ENCODE results near the gene POP4.

DNA sequence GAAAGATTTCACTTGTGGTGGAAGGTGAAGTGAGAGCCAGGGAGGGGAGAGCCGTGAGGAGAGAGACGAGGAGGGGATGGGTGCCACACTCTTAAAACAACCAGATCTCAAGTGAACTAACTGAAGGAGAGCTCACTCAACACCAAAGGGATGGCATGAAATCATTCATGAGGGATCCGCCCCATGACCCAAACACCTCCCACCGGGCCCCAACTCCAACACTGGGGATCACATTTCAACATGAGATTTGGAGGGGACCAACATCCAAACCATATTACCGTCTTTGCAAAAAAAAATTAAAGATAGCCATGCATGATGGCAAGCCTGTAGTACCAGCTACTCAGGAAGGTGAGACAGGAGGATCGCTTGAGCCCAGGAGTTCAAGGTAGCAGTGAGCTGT, 34.9 kb upstream of the POP4 start:
- TF ChIP-seq, protein P1, sequence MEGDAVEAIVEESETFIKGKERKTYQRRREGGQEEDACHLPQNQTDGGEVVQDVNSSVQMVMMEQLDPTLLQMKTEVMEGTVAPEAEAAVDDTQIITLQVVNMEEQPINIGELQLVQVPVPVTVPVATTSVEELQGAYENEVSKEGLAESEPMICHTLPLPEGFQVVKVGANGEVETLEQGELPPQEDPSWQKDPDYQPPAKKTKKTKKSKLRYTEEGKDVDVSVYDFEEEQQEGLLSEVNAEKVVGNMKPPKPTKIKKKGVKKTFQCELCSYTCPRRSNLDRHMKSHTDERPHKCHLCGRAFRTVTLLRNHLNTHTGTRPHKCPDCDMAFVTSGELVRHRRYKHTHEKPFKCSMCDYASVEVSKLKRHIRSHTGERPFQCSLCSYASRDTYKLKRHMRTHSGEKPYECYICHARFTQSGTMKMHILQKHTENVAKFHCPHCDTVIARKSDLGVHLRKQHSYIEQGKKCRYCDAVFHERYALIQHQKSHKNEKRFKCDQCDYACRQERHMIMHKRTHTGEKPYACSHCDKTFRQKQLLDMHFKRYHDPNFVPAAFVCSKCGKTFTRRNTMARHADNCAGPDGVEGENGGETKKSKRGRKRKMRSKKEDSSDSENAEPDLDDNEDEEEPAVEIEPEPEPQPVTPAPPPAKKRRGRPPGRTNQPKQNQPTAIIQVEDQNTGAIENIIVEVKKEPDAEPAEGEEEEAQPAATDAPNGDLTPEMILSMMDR (conservative IDR thresholded peaks at IDR 0.05): no peak
- TF ChIP-seq ZFX (IDR thresholded peaks at IDR 0.05): no peak
